Adrenal gland (tissue), 12 donors: ENCODE results near the gene TMEM108. TPM values are rescaled to one million over a fixed set of nuclear protein-coding genes. Genes with fewer than 3 reads are reported as not detected.

Experiments
- DNase-seq, 7 donors: peaks; one replicate each; pipeline ENCODE4 v3.0.0-alpha.2; 2019 to 2020
- H3K27ac ChIP-seq, 5 donors: fragments of 200-600 bp; sonication (generic) in 4 of 5; 1 replicate in 3 of 5; 2 replicates in 2 of 5; pipeline versions ENCODE4 v1.5.1 to v1.8.0; 2016 to 2020; ENCODE audit warnings: mild to moderate bottlenecking in 1 of 5
- H3K27me3 ChIP-seq: fragments of 200-600 bp; 2 replicates; pipeline ENCODE4 v1.8.0; 2021
- H3K36me3 ChIP-seq, 2 donors: fragments of 200-600 bp; replicated peaks in 1 of 2; 1 replicate in 1 of 2; 2 replicates in 1 of 2; pipeline versions ENCODE4 v1.5.1 to v1.8.0; 2018 to 2022
- H3K4me1 ChIP-seq, 2 donors: fragments of 200-600 bp; replicated peaks in 1 of 2; 1 replicate in 1 of 2; 2 replicates in 1 of 2; pipeline versions ENCODE4 v1.5.1 to v1.8.0; 2018 to 2021
- H3K4me3 ChIP-seq, 4 donors: fragments of 200-600 bp; sonication (generic) in 3 of 4; one replicate each; pipeline ENCODE4 v1.5.1; 2016 to 2018
- H3K9me3 ChIP-seq, 3 donors: fragments of 200-600 bp; sonication (generic) in 1 of 3; replicated peaks in 1 of 3; 1 replicate in 2 of 3; 2 replicates in 1 of 3; pipeline versions ENCODE4 v1.5.1 to v1.8.0; 2016 to 2021
- POLR2A ChIP-seq, 2 donors: fragments of 450-650 bp; IDR thresholded peaks; one replicate each; pipeline ENCODE4 v1.6.1; 2017; ENCODE audit warnings: antibody characterized with exemption in 2 of 2, mild to moderate bottlenecking in 2 of 2, moderate library complexity in 1 of 2
- WGBS, 4 donors: extraction: QIAGEN DNeasy Blood & Tissue Kit in 2 of 4; methylation state at CpG; one replicate each; pipeline versions ENCODE4 v1.1.5 to v1.1.7; 2013 to 2017; 5-methylcytosine and 5-hydroxymethylcytosine counted together
- intact Hi-C, 2 donors: fragments of 100-400 bp; cut with DNase I; formaldehyde crosslinking; loops; one replicate each; pipeline versions ENCODE4 v1.14.1 to v1.15.0; 2022 to 2023
- polyA plus RNA-seq, 3 donors: library from polyadenylated mRNA; stranded (reverse); fragments of 200-250 nt in 2 of 3; fragments of 350-450 nt in 1 of 3; fragmentation: Illumina TruSeq in 1 of 3; extraction: RNeasy Lipid Tissue Mini Kit (QIAGEN cat#74804) in 1 of 3; gene quantifications; one replicate each; pipeline ENCODE4 v1.2.3, GENCODE V29; 2013 to 2014
- total RNA-seq, 9 donors: library from RNA; depleted of rRNA in 4 of 9; stranded (reverse); fragments of >200 nt in 4 of 9; fragments of 120-200 nt in 1 of 9; fragmentation: NEBNext Ultra II Directional in 1 of 9; extraction: Animal tissue kit (Norgen Biotek cat#: 25700) in 1 of 9; gene quantifications; one replicate each; pipeline versions ENCODE4 v1.1.0 to v1.2.4, GENCODE V29; 2013 to 2023
- TF ChIP-seq, protein P1 (sequence below), 6 experiments: fragments of 450-650 bp in 4 of 6; fragments of 200-600 bp in 2 of 6; sonication (generic) in 1 of 6; IDR thresholded peaks; 1 replicate in 5 of 6; 2 replicates in 1 of 6; pipeline versions ENCODE4 v1.5.1 to v1.8.0; 2016 to 2021; ENCODE audit warnings: antibody characterized with exemption in 6 of 6, mild to moderate bottlenecking in 2 of 6, moderate library complexity in 1 of 6
- donor health status: healthy with polysubstance abuse.
- donor health status: Bipolar disorder and iron deficiency.
- donor health status: DM: yes; HTN: yes; CAD: no.
- donor health status: DM: no; HTN: no; CAD: no.
- donor health status: DM: no; HTN: no; CAD: no.
- donor health status: DM: yes; HTN: yes; CAD: no.

The TMEM108 gene
- total and polyA plus RNA-seq, 12 donors = 0.67 to 38.0 (median 14.8) TPM

DNA sequence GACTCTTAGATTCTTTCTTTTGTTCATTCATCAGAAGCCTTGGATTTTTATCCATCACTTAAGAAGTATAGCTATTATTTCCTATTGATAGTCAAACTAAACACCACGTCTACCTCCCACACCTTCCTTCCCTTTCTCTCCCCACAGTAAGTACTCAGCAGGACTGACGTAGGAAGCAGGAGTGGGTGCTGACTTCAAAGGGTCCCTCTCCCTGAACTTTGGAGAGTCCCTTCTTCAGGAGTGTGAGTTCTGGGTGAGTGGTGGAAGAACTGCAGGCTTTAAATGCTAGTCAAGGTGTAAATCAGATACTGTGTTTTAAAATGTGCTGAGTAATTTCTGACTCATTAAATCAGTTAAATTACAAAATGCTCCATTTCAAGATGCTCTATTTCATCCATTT, 235.2 kb downstream of the TMEM108 start:
- 73 to 79% (median 76%) methylated on average over 2 of the region's 2 CpGs for WGBS, 4 donors
- intact Hi-C loops = no loop called here
- TF ChIP-seq POLR2A (IDR thresholded peaks at IDR 0.05) = no peak
- TF ChIP-seq, protein P1, sequence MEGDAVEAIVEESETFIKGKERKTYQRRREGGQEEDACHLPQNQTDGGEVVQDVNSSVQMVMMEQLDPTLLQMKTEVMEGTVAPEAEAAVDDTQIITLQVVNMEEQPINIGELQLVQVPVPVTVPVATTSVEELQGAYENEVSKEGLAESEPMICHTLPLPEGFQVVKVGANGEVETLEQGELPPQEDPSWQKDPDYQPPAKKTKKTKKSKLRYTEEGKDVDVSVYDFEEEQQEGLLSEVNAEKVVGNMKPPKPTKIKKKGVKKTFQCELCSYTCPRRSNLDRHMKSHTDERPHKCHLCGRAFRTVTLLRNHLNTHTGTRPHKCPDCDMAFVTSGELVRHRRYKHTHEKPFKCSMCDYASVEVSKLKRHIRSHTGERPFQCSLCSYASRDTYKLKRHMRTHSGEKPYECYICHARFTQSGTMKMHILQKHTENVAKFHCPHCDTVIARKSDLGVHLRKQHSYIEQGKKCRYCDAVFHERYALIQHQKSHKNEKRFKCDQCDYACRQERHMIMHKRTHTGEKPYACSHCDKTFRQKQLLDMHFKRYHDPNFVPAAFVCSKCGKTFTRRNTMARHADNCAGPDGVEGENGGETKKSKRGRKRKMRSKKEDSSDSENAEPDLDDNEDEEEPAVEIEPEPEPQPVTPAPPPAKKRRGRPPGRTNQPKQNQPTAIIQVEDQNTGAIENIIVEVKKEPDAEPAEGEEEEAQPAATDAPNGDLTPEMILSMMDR (IDR thresholded peaks at IDR 0.05) = no peak

GRCh38 chr3:133274477-133274876, 236.3 kb downstream of the TMEM108 start:
- intact Hi-C loops = no loop called here

More for the DNA sequence above, 235.2 kb downstream of the TMEM108 start:
- no peak for DNase-seq
- no peak overlapping the region for H3K27ac ChIP-seq
- no peaks in the 10 kb centered on the region for H3K9me3 ChIP-seq
- H3K4me1 ChIP-seq = peaks cover 0 to 9% of the 10 kb centered on the region in 2 donors
- no peaks in the 10 kb centered on the region for H3K27me3 ChIP-seq
- no peak overlapping the region for H3K4me3 ChIP-seq
- H3K36me3 ChIP-seq = no peaks in the 10 kb centered on the region

GRCh38 chr3:133276594-133276993, 238.4 kb downstream of the TMEM108 start:
- peaks cover 0 to 24% of the 10 kb centered on the region in 2 donors for H3K4me1 ChIP-seq
- no peaks in the 10 kb centered on the region for H3K27me3 ChIP-seq
- no peak for TF ChIP-seq POLR2A (IDR thresholded peaks at IDR 0.05)
- TF ChIP-seq, protein P1 (IDR thresholded peaks at IDR 0.05) = no peak
- no peak overlapping the region for H3K27ac ChIP-seq
- no peak for DNase-seq
- 63 to 84% (median 71%) methylated on average over 4 of the region's 4 CpGs for WGBS, 4 donors
- no peaks in the 10 kb centered on the region for H3K36me3 ChIP-seq
- H3K9me3 ChIP-seq = no peaks in the 10 kb centered on the region
- H3K4me3 ChIP-seq = no peak overlapping the region
- intact Hi-C loops = no loop called here

More at GRCh38 chr3:133274477-133274876, 236.3 kb downstream of the TMEM108 start:
- H3K4me1 ChIP-seq = peaks cover 0 to 16% of the 10 kb centered on the region in 2 donors
- no peaks in the 10 kb centered on the region for H3K36me3 ChIP-seq
- no peak for TF ChIP-seq POLR2A (IDR thresholded peaks at IDR 0.05)
- TF ChIP-seq, protein P1 (IDR thresholded peaks at IDR 0.05) = no peak
- H3K9me3 ChIP-seq = no peaks in the 10 kb centered on the region
- DNase-seq = no peak
- no peak overlapping the region for H3K27ac ChIP-seq
- H3K27me3 ChIP-seq = no peaks in the 10 kb centered on the region
- H3K4me3 ChIP-seq = no peak overlapping the region

DNA sequence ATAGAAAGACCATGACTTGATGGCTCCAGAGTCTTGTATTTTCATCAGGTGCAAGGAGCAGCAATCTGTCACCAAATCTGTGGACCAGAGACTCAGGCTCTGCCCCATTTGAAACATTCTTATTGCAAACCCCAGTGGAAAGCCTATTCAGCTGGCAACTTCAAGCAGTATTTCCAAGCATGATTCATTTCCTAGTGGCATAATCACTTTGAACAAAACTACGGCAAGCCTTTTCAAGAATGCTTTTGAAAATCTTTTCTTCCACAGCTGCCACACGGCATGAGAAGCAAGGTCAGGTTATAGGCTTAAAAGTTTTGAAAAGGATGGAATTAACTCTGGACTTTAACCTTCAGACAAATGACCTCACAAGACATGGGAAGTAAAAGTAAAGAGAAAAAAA, 239.6 kb downstream of the TMEM108 start:
- DNase-seq = peak in 5 of 7 donors; percentile 20 to 31 (median 26)
- Histone ChIP-seq H3K4me3 (no peak overlapping the region), H3K9me3 (no peaks in the 10 kb centered on the region), H3K27ac (peak overlapping the region; percentile 10 to 80 (median 63)), H3K4me1 (peaks cover 0 to 24% of the 10 kb centered on the region in 2 donors), H3K36me3 (no peaks in the 10 kb centered on the region), H3K27me3 (no peaks in the 10 kb centered on the region)
- TF ChIP-seq, protein P1 (IDR thresholded peaks at IDR 0.05) = no peak
- peak in 1 of 2 donors; percentile 13 for TF ChIP-seq POLR2A (IDR thresholded peaks at IDR 0.05)
- intact Hi-C loops = no loop called here
- WGBS, 4 donors = 27 to 40% (median 30%) methylated on average over 2 of the region's 2 CpGs
